ENCODE data around the gene MAGEL2.

- no peak for TF ChIP-seq CTCF (IDR thresholded peaks at IDR 0.05)
- no peak for TF ChIP-seq EZH2 (IDR thresholded peaks at IDR 0.05)
- no peak for TF ChIP-seq EZH2phosphoT487 (IDR thresholded peaks at IDR 0.05)
Observed at GRCh38 chr15:23694592-23694991, 46.9 kb upstream of the MAGEL2 start.

Data from neural progenitor cell (in vitro differentiated cells).